Activated CD8-positive, alpha-beta memory T cell treated with anti-CD3 and anti-CD28 coated beads for 1 hour (primary cell): ENCODE results near the gene CDK10.

Experiments used
- DNase-seq, 2 donors: peaks; one replicate each; pipeline ENCODE4 v3.0.0-alpha.2; 2020; ENCODE audit warnings: low read depth in 1 of 2; ENCODE audit errors: extremely low read depth in 1 of 2

The CDK10 gene

DNA sequence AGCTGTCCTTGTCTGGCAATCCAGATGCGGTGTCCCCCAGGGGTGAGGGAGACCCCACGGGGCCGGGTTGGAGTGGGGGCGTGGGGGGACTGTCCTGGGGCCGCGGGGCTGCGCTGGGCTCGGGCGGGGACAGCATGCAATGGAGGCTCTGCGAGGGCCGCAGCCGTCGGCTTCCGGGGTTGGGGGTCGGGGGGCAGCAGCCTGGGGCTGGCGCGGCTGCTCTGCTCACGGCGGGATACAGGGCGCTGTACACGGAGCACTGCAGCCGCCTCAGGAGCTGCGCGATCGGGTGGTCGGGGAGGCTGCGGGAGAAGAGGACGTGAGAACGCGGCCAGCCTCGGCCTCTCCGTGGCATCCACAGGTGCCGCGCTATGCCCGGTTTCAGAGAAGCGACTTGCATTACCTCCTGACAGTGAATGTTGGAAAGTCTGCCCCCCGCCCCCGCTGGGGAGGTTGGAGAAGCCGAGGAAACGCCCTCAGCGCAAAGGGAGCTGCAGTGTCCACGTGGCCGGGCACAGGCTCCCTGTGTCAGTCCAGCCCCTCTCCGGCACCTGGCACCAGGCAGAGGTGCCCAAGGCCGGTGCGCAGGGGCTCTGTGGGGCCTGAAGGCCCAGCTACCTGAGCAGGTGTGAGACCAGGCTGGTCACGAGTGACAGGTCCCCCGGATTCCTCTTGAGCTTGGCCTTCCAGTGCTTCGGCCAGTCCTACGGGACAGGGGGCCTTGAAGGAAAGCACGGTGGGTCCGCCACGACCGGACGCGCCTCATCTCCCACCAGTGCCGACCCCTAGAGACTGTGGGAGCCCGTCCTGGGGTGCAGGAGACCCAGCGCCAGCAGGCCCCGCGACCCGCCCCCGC is 24.4 kb downstream of the CDK10 start:
- DNase-seq = no peak

DNA sequence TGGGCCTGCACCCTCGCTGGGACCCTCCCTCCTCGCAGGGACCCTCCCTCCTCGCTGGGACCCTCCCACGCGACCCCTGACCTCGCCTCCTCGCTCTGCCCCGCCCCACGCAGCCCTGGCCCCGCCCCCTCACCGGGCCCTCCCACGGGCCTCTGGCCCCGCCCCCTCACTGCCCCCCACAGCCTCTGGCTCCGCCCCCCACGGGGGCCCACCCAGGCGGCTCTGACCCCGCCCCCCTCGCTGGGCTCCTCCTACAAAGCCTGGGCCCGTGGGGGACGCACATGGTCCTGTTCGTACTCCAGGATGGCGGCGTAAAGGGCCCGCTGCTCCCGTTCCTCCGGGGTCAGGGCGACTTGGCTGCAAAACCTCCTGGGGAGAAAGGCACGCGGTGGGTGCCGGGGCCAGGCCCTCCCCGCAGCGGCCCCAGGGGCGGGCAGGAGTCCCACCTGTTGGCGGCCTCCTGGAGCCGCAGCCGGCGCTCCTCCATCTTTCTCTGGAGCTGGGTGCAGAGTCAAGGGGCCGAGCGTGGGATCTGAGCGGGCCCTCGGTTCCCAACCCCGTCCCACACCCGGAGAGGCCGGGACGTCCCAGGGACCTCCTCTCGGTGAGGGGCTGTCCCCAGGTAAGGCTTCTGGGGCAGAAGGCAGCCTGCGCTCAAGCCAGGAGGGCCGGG is 25.2 kb downstream of the CDK10 start:
- DNase-seq = peak; percentile 50 to 61

DNA sequence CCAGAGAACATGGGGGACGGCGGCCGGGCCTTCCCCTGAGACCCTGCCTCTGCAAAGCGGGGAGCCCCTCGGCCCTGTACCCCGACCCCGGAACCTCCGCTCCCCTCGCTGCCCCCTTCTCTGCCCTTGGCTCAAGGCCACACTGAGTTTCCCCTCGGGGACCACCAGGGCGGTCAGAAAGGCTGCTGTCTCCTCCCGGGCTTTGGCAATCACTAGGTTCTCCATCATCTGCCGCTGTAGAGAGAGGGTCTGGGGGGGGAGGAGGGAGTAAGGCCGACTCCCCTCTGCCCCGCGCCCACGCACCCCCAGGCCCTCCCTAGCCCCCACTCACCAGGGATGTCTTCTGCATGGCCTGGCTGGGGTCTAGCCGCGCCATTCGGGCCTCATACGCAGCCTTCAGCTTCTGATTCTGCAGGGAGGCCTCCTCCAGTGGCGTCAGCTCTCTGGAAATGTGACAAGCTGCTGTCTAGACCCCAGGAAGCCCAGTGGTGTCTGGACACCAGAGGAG is 25.8 kb downstream of the CDK10 start:
- DNase-seq = no peak

DNA sequence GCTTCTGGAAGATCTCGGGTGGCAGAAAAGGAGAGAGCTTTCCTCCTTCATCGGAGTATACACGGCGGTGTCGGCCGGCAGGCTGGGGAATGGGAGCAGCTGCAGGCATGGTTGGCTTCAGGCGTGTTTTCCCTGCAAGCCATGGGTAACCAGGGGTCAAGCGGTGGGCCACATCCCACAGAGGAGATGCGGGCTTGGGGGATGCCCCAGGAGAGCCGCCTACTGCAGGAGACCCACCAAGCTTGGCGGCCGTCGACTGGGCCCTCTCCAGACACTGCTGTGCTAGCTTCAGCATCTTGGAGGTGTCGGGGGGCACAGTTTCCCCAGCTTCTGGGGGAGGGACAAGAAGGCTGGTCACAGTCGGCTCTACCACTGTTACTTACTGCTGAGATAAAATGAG is 30.0 kb downstream of the CDK10 start:
- DNase-seq = no peak

DNA sequence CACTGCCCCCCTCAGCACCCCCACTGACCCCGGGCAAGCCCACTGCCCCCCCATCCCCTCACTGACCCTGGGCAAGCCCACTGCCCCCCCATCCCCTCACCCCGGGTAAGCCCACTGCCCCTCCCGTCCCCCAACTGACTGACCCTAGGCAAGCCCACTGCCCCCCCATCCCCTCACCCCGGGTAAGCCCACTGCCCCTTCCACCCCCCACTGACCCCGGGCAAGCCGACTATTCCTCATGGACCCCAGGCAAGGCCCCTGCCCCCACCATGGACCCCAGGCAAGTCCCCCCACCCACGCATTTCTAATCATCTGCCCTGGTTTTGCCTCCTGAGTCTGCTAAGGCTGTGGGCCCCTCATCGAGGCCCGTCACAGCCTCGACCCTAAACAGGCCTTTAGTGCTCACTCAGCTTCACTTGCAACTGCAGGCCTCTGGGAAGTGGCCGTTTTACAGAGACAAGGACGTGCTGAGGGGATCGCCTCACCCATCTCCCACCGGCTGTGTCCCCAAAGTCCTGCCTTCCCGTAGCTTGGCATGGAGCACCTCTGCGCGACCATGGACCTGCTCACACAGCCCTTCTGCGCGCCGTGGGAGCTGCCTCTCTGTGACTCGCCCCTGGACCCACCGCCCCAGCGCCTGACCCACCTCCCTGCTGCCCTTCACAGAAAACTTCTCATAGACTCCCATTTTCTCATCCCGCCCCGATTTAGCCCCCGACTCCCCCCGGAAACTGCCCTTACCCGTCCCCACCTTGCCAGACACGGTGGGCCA is 30.6 kb downstream of the CDK10 start:
- DNase-seq = no peak

DNA sequence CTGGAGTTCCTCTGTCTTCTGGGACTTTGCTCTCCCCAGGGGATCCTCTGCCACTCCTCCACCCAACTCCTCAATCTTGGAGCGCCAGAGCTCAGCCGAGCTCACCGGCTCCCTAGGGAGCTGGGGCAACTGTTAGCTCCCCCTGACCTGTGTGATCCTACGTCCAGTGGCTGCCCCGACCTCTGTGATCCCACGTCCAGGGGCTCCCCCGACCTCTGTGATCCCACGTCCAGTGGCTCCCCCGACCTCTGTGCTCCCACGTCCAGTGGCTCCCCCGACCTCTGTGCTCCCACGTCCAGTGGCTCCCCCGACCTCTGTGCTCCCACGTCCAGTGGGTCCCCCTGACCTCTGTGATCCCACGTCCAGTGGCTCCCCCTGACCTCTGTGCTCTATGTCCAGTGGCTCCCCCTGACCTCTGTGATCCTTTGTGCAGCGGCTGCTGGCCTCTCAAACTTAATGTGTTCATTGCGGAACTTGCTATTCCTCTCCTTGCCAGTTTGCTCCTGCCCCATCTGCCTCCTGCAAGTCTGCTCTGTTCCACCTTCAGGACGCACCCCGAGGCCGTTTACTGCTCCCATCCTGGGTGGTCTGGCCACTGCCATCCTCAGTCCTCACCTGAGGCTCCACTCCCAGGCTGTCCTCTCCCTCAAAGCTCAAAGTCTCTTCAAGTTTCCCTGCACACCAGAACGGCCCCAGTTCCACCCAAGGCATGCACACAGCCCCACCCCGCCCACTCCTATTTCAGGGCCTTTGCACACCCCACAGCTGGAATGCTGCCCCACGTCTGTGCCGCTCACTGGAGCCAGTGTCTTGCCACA is 31.4 kb downstream of the CDK10 start:
- DNase-seq = no peak

DNA sequence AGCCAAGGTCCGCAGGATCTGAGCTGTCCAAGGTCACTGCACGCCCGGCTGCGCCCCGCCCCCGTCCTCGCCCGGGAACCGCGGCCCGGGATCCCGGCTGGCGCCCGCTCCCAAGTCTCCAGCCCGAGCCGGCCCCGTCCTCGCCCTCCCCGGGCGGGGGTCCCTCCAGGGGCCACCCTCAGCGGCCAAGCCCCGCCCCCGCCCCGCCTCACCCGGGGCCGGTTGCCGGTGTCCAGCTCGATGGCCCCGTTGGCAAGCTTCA is 34.0 kb downstream of the CDK10 start:
- no peak for DNase-seq

DNA sequence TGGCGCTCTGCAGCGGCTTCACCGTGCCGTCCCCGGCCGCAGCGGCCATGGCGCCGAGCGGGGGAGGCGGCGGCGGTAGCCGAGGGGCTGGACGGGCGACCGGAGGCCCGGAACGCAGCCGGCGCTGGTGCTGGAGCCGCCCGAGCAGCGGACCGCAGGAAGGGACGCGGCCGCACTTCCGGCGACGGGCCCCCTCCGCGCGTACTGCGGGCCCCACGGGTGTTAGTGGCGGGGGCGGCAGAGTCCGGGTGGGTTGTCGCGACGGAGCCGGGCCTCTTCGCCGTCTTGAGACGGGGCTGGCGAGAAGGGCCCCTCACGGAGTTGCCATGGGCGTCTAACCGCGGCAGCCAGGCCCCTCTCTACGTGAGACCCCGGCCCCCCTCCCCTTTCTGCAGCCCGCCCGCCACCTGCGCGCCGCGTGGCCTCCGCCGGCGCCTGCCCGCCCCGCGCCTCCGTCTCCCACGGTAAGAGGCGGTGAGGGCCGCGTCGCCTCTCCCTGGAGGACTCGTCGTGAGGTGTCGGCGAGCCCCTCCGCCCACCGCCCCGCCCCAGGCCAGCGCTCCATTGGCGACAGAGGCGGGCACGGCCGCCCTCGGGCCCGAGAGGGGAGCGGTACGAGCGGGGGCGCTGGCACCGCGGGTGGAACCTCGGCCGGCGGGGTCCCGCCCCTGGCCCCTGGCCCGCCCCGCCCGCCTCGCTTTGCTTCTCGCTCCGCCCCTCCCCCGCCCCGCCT is 34.5 kb downstream of the CDK10 start, which contains the start of the genes VPS9D1 and ZNF276:
Gene VPS9D1 (minus strand): TSS at position 86 of the 733 bp plus-strand sequence. CDS start 37 bp downstream, at position 49.
Gene ZNF276 (plus strand): TSS at position 725 of the 733 bp plus-strand sequence. CDS start 104 bp downstream, outside the sequence.
- peak in 1 of 2 donors; percentile 82 for DNase-seq

DNA sequence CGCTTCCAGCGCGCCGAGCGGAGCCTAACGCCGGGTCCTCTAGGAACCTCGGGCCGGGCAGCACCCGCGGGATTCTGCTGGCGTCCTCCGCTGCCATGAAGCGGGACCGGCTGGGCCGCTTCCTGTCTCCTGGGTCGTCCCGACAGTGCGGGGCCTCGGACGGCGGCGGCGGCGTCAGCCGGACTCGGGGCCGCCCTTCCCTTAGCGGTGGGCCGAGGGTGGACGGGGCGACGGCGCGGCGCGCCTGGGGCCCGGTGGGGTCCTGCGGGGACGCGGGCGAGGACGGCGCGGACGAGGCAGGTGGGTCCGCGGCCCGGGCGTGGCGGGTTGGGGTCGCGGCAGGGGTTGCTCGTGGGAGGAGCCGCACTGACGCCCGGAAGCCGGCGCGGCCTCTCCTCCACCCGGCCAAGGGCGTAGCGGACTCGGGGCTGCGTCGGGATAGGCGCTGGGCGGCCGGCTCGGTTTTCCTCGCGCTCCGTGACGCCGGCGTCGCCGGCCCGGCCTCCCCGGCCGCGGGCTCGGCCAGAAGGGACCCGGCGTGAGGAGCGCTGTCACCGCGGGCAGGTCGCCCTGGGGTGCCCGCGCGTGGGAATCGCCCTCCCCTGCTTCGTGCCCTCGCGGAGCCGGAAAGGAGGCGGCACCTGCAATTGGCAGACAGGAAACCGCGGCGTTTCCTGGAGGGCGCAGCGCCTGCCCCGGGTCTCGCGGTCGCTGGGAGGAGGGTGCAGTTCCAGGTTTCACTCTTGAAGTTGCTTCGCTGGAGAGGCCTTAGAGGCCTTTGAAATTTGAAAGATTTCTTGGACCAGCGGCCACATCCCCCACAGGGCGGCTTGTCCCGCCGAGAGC is 35.3 kb downstream of the CDK10 start:
- DNase-seq = peak; percentile 77 to 80

DNA sequence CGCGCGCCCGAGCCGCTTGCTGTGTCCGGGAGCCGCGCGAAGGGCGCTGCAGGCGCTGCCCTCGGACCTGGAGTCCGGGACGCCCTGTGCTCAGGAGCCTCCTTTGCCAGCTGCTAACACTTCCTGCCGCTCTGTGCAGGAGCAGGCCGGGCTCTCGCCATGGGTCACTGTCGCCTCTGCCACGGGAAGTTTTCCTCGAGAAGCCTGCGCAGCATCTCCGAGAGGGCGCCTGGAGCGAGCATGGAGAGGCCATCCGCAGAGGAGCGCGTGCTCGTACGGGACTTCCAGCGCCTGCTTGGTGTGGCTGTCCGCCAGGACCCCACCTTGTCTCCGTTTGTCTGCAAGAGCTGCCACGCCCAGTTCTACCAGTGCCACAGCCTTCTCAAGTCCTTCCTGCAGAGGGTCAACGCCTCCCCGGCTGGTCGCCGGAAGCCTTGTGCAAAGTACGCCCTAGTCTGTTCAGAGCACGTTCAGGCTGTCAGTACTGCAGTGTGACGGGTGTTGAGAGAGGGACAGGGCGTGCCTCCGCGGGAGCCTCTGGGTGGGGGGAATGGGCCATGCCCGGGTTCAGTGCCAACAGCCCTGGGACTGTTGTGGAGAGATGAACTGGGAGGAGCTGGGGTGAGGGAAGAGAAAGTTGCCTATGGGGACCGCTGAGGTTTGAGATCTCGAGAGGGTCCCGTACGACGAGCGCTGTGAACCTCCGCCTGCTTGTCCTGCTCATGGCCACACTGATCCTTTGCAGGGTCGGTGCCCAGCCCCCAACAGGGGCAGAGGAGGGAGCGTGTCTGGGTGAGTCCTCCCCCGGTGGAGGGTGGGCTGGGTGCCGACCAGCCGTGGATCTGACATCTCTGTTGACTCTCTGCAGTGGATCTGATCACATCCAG is 36.1 kb downstream of the CDK10 start:
- peak in 1 of 2 donors; percentile 56 for DNase-seq

DNA sequence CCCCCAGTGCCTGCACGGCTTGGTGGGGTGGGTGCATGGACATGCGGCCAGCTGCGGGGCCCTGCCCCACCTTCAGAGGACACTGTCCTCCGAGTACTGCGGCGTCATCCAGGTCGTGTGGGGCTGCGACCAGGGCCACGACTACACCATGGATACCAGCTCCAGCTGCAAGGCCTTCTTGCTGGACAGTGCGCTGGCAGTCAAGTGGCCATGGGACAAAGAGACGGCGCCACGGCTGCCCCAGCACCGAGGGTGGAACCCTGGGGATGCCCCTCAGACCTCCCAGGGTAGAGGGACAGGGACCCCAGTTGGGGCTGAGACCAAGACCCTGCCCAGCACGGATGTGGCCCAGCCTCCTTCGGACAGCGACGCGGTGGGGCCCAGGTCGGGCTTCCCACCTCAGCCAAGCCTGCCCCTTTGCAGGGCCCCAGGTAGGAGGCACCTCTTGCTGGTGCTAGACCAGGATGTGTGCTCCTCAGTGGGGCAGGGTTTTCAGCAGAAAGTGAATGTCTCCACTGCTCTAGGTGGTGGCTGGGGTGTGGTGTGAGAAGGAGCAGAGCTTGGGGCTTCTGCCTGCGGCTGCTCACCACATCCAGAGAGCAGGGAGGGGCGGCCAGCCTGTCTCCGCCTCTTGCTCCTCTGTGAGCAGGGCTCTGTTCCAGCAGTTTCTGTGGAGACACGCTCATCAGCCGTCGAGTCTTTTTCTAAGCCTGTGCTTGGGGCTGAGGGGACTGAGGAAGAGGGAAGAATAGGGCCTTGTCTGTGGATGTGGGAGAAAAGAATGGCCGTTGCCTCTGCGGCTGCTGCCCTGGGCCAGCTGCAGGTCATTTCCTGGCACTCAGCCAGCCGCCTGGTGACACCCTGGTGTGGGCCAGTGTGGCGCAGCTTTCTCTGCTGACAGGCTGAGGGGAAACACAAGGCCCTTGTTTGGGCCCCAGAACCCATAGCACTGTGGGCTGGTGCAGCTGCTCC is 37.1 kb downstream of the CDK10 start:
- peak; percentile 64 to 77 for DNase-seq

DNA sequence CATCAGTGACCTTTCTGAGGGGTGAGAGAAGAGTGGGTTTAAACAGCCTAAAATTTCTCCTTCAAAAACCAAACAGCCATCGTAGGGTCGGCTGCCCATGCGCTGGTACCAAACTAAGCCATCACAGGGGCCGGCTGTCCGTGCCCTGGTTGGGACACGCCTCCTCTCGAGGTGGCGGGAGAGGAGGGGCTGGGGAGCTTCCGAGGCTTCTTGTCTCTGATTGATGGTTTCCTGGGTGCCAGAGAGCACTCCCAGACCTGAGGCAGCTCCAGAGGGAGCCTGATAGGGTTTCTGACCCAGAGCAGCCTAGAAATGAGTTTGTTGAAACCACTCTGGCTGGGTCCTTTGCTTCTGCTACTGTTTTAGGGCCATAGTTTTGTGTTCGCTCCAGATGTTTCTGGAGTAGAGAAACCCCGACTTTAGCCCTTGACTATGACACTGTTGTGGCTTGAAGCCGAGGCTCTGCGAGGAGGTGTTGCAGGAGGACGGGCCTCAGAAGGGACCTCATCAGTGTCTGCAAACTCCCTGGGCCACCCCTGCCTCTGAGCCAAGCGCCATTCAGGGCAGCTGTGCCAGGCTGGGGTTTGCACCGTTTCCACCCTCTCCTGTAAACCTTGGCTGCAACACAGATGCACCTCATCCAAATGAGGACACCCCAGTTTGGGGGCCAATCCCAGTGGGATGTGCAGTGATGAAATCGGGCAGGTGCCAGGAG is 41.1 kb downstream of the CDK10 start:
- DNase-seq = no peak

DNA sequence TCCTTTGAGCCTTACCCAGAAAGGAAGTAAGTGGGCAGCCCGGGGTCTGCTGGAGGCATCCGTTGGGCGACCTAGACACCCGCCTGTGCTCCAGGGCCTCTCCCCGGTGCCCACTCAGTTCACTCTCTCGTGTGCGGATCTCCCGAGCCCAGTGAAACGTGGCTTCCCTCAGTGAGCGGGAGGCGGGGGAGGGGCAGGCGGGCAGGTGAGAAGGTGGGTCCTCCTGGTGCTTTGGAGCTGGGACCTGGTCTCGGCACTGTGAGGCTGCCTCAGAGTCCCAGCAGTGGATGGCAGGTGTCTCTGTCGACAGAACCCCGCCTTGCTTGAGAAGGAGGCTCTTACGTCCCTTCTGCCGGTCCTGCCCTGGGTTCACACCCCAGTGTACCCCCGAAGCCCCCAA is 42.8 kb downstream of the CDK10 start:
- no peak for DNase-seq

DNA sequence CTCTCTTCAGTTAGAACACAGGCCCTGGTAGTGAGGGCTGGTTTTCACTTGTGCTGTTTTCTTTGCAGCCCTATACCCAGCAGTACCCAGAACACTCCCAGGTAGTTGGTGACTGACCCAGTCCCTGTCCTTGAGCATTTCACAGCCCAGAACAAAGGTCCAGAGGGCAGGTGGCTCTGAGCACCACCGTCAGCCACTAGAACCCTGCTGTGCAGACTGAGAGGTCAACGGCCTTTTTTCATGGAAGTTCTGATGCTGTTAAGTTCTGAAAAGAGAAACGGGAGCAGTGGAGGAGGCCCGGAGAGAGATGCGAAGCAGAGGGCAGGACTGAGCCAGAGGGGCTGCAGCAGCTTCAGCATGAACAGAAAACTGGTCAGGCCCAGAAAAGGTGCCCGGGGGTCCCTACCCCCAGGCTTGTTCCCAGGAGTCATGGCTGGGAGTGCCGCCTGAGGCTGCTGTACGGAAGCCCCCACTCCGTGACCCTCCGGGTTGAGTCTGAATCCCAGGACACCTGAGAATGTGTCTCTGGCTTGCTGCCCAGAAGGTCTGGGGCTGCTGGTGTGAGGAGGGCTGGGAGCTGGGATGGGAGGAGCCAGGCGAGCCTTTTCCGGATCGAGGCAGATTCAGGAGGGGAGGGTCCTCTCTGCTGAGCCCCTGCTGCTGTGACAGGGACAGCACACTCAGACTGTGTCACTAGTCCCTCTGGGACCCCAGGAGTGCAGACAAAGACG is 43.5 kb downstream of the CDK10 start:
- no peak for DNase-seq

DNA sequence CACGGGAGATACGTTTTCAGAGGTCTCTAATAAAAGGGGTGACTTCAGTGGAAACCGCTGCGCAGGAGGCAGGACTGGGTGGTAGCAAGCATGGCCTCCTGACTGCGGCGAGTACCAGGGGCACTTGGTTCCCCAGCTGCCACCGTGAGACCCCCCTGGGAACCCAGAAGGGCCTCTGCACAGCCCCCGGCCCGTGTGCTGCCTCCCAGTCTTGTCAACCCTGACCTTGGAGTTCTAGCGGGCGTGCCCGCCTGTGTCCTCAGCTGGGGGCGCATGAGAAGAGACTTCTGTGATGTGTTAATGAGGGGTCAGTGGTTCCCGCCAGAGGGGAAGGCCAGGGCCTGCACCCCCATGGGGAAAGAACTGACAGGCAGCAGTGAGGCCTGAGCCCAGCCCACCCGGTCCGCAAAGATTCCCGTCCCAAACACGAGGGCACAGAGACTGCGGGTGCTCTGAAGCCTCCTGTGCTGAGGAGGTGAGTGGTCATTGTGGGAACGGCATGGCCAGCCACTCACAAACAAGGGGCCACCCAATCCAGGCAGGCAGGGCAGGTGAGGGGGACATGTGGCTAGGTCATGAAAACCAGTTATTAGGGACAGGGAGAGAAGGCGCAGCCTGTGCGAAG is 44.2 kb downstream of the CDK10 start:
- DNase-seq = no peak
